EH (cell line): ENCODE measurements around the gene POLE3.
"Not testable (repeated sequence)": the region's sequence is repeated elsewhere in the genome, so short reads cannot be mapped to it uniquely, and the experiment has no call there.

Experiments
- DNase-seq: peaks from one replicate; pipeline ENCODE4 v3.0.0-alpha.2; 2015; ENCODE audit warnings: low read depth

The POLE3 gene

DNA sequence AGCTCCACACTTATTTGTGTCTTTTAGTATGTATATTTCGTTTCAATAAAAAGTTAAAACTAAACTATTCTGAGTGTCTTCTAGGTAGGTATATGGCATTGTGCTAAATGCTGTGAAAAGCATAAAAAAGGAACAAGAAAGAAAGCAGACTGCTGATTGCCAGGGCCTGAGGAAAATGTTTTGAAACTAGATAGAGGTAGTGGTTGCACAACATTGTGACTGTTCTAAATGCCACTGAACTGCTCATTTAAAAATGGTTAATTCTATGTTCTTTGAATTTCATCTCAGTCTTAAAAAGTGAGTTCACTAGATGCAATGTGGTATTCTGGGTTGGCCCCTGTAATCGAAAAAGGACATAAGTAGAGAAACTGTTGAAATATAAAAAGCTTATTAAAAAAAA, 6.8 kb downstream of the POLE3 start:
- DNase-seq, result no peak

DNA sequence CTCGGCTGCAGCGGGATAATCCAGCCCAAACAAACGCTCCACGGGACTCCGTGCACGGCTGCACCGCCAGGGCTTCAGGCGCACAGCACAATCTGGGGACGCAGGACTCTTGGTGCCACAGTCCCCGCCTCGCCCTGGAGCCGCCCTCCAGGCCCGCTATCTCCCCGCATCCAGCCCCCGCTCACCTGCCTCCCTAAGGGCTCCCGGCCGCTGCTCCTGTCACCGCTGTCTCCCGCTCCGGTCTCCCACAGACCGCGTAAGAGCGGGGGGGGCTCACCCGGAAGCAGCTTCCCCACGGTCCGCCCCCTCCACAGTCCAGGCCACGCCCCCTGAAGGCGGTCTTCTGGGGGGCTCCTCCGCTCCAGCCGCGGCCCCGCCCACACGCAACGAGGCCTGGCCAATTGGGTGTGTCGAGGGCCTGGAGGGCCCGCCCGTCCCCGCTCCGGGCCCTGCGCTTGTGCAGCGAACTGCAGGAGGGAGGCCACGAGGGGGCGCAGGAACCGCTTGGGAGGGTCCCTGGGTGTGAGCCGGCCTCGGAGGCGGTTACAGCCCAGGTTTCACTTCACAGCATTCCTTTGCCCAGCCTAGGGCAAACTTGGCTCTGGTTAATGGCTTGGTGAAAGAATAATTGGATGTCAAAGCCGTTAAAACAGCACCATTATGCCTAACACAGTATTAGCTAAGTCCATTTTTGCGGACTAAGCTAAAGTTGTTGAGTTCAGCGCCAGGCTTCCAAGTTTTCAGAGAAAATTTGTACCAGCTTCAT, 9.3 kb downstream of the POLE3 start, which contains the start of gene ALAD:
Gene ALAD, minus strand, starts transcription at position 258 of the 766 bp plus-strand sequence. CDS start 7,725 bp downstream, outside the sequence.
- DNase-seq, result peak; percentile 98

DNA sequence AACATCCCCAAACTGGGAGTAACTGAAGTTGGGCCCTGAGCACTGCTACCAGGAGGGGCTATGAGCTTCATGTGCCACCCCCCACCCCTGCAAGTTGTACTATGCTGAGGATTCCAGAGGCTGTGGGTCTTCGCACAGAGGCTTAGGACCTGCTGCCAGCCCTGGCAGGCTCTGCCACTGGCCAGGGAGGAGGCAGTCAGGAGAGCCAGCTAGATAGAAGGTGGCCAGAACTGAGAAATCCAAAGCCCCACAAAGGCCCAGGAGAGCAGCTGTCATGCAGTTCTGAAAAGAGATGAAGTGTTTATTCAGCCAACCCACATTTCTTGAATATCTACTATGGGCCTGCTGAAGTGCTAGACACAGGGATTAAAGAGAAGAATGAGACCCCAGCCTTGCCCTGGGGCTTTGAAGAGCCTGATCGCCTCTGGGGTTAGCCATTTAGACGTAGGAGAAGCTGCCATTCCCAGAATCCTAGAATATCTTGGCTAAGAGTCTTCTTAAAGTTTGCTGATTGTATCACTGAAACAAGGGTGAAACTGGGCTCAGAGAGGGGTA, 10.8 kb downstream of the POLE3 start:
- no peak for DNase-seq

DNA sequence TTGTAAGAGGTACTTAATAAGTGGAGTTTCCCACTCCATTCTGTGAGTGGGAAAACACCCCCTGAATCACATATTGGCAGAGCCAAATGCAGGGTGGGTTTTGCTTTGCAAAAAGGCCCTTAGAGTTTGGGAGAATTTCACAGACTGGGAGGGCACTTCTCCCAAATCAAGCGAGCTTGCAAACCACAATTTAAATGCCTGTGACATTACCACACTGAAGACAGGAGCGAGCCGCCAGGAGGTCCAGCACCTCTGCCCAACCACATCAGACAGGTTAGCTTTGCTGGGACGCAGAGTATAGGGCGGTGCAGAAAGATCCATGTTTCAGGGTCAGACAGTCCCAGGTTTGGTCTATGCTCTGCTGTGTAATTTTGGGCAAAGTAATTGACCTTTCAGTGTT, 11.7 kb downstream of the POLE3 start:
- no peak for DNase-seq

DNA sequence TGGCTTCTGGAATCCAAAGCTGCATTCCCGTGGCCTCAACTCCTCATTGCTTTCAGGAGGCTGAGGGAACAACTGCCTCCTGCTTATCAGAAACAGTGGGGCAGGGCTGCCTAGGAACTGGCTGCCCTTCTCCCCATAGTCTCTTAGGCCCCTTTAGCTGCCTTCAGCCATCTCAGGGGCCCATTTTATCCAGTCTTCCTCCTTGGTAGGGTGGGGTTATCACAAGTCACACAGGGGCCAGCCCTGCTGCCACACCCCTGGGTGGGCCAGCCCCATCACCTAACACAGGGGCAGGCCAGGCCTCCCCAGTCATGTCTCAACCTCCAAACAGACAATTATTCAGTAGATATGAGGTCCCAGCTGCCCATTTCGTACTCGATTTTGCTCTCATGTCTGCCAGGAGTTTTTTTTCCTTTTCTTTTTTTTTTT, 13.3 kb downstream of the POLE3 start:
- DNase-seq, result no peak

DNA sequence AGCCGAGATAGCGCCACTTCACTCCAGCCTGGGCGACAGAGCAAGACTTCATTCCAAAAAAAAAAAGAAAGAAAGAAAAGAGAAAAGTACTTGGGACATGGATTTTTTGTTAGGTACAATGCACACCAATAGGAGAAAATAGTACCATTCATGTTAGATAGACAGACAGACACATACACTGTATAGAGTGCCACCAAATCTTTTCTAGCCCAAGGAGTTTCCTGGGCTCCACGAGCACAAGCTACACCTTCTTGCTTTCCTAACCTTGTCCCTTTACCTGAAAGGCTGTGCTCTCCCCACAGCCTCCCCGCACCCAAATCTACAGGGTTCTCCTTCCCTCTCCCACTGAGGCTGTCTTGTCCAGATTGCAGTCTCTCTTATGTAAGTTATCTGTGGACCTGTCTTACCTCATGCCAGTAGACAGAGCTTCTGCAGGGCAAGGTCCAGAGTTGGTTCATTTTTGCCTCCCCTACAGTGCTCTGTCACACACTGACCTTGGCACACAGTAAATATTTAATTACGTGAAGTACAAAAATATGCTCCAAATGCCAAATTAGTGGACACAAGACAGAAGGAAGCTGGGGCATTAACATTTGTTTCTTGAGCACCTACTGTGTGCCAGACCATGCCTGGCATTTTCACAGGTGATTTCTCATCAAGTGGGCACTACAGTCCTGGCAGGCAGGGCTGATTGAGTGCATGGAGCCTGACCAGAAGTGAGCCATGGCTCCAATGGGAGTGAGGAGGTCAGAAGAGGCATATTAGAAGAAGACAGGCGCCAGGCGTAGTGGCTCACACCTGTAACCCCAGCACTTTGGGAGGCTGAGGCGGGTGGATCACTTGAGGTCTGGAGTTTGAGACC, 15.2 kb downstream of the POLE3 start:
- DNase-seq, result no peak

DNA sequence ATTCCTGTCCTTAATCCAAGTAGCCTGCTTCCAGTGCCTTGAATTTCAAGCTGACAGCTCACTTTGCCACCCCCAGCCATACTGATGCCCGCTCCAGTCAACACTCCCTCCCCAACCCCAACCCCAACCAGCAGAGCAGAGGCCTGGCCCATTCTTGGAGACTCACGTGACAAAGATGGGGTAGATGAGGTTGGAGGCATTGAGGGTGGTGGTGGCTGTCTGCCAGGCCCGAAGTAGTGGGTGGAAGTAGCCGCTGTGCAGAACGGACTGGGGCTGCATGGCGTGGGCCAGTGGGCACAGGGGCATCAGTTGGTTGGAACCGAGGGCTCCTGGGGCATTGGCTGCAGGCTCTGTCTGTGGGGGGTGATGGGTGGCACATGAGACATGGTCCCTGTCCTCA, 17.2 kb downstream of the POLE3 start:
- DNase-seq, result no peak

DNA sequence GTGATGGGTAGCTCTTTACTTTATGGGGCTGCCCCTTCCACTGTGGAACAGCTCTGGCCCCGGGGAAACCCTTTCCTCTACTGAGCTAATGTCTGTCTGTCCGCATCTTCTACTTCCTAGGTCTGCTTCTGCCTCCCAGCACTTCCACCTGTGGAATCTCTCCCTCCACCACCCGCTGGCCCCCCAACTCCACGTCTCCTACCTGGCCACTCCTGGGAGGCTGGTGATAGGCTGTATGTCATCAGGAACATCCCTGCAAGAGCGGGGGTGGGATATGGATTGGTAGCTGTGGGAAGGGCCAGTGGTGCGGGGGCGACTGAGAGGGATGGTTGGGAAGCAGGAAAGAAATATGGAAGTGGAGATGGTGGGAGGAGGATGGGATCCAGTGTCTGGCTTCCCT, 18.6 kb downstream of the POLE3 start:
- no peak for DNase-seq

DNA sequence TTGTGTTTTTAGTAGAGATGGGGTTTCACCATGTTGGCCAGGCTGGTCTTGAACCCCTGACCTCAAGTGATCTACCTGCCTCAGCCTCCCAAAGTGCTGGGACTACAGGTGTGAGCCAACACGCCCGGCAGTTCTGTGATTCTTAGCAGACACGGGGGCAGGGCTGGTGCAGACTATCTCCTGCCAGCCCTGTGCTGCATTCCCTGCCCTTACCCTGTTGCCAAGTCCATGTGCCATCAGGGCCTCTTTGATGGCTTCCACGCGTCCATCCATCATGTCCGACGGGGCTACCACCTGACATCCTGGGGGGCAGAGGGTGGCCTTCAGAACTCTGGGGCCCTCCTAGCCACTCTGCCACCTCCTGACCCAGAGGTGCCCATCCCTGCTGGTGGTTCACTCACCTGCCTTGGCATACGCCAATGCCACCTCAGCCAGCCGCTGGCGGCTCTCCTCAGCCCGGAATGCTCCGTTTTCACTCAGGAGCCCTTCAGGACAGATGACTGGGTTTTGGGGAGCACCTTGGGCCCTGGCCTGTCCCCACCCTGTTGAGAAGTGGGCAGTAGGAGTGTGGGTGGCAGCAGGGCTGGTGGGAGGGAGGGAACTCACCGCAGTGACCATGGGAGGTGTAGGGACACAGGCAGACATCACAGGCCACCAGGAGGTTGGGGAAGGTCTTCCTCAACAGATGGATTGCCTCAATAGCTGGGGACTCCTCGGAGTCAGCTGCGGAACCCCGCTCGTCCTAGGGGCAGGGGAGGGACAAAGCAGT, 20.1 kb downstream of the POLE3 start:
- DNase-seq, result no peak

DNA sequence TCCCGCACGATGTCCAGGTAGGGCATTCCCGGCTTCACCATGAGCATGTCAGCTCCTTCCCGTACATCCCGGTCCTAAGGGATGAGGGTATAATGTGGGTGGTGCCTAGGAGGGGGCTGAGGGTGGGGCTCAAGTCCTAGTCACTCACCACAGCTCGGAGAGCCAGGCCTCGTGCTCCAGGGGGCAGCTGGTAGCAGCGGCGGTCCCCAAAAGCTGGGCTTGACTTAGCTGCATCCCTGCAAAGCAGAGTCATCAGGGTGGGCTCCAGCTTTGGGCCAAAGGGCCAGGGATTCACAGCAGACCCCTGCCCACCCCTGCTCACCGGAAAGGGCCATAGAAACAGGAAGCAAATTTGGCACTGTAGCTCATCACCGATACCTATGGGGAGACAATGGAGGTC, 21.0 kb downstream of the POLE3 start:
- no peak for DNase-seq

DNA sequence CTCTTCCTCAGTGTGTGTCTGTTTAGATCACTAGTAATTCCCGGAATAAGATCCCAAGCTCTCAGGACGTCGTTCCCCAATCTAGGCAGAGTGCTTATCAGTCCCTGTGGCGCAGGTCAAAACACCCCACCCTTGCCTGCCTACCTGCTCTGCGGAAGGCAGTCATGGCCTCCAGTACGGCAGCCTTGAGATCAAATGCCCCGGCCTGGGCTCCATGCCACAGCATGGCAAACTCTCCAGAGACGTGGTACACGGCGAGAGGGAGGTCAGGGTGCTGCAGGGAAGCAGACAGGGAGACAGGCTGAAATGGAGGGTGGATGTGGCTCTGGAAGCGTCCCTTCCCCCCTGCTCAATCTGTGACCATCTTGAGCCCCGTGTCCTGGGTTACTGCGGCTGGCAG, 21.6 kb downstream of the POLE3 start:
- DNase-seq, result no peak

DNA sequence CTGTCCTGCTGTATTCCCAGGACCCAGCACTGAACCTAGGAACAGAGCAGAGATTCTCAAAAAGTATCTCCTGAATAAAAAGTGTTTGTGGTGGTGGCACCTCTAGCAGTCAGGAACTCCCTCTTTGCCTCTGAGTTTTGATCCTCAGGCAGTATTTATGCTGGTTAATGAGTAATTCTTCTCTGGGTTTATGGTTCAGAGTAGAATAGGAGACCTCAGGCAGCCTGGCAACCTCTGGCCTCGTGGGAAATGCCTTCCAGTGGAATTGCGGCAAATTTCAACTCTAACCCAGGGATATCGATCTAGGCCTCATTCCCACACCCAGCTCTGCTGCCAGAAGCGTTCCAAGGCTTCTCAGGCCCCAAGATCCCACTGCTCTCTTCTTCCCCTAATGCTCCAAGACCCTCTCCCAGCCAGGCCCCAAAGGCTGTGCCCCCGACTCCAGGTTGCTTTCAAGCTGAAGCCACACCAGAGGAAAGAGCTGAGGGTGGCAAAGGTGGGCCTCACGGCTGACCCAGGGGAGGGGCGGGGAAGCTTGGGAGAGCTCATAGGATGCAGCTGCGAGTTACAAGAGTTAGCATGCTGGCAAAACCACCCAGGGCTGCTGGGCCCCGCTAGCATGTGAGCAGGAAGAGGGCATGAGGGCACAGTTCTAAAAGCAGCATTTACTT, 22.8 kb downstream of the POLE3 start:
- no peak for DNase-seq

DNA sequence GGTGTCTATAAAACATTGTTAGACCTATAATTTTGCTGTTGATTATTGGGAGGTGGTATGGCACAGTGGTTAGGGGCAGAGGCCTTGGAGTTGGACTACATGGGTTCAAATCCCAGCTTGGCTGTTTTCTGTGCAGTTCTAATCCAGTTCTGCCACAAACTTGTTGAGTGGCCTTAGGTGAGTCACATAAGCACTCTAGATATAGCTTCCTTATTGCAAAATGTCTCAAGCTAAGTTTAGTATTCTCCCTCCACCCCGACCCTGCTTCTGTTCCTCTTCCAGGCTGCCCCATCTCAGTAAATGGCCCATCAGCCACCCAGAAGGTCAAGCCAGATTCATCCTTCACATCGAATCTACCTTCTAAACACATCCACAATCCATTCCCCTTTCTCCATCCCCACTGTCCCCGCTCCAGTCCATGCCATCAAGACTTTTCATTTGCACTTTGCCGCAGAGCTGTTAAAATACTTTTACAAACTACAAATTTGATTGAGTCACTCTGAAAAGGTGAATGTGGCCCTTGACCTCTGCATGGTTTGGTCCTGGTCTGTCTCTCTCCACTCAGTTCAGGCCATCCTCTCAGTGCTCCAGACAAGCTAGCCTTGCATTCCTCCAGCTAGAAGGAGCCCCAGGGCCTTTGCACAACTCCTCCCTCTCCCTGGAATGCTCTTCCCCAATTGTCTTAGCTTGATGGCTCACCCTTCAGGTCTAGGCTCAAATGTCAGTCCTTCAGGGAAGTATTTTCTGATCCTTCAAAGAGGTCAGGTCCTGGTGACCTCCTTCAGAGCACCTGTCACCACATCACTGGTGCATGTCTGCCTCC, 23.7 kb downstream of the POLE3 start:
- DNase-seq, result no peak

DNA sequence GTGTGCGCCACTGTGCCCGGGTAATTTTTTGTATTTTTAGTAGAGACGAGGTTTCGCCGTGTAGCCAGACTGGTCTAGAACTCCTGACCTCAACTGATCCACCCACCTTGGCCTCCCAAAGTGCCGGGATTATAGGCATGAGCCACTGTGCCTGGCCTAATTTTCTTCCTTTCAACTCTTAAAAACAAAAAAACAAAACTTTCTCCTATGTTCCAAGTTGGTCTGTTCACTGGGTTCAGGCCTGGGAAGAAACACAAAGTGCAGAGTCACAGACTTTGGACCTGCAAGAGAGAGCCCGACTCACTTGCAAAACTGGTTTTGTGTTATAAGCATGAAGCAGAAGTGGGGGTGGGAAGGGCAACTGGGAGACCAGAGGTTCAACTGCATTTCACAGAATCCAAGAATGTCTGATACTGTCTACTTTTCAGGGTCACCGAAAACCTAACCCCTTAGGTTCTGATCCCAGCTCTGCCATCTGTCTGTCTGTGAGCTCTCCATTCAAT, 28.5 kb downstream of the POLE3 start:
- DNase-seq, result no peak

DNA sequence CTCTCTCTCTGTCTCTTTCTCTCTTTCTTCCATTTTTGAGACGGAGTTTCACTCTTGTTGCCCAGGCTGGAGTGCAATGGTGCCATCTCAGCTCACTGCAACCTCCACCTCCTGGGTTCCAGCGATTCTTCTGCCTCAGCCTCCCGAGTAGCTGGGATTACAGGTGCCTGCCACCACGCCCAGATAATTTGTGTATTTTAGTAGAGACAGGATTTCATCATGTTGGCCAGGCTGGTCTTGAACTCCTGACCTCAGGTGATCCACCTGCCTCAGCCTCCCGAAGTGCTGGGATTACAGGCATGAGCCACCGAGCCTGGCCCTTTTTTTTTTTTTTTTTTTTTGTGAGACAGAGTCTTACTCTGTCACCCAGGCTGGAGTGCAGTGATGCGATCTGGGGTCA, 29.0 kb downstream of the POLE3 start:
- not testable (repeated sequence) for DNase-seq

DNA sequence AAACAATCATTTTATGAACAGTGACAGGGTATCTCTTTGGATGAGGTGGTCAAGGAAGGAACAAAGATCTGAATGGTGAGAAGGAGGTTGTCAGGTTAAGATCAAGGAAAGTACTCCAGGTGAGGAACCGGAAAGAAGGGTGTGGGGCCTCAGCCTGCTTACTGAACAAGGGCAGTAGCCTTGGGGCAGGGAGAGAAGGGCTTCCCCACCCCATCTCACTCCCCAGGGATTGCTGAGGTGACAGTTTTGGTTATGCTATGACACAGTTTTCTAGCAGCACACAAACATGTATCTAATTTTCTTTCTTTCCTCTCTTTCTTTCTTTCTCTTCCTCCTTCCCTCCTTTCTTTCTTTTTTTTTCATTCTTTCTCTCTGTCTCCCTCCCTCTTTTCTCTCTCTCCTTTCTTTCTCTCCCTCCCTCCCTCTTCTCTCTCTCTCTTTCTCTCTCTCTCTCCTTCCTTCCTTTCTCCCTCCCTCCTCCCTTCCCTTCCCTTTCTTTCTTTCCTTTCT, 29.6 kb downstream of the POLE3 start:
- no peak for DNase-seq

DNA sequence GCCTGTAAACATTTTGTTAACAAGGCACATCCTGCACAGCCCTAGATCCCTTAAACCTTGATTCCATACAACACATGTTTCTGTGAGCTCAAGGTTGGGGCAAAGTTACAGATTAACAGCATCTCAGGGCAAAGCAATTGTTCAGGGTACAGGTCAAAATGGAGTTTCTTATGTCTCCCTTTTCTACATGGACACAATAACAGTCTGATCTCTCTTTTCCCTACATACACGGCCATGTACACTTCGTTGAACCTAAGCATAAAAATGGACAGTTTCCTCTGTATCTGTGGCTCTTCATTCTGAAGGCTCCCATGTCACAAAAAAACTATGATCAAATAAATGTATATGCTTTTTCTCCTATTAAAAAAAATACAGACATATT, 30.7 kb downstream of the POLE3 start:
- not testable (repeated sequence) for DNase-seq

DNA sequence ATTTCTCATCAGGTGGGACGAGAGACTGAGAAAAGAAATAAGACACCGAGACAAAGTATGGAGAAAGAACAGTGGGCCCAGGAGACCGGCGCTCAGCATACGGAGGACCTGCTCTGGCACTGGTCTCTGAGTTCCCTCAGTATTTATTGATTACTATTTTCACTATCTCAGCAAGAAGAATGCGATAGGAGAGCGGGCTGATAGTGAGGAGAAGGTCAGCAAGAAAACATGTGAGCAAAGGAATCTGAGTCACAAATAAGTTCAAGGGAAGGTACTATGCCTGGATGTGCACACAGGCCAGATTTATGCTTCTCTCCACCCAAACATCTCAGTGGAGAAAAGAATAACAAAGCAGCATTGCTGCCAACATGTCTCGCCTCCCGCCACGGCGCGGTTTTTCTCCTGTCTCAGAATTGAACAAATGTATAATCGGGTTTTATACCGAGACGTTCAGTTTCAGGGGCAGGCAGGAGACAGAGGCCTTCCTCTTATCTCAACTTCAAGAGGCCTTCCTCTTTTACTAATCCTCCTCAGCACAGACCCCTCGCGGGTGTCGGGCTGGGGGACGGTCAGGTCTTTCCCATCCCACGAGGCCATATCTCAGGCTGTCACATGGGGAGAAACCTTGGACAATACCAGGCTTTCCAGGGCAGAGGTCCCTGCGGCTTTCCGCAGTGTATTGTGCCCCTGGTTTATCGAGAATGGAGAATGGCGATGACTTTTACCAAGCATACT, 31.2 kb downstream of the POLE3 start:
- DNase-seq, result not testable (repeated sequence)
